HEK293T (cell line): ENCODE measurements around the gene SRRD.

Experiments used
- CTCF ChIA-PET: fragments of 350-600 bp; formaldehyde crosslinking; extraction: SDS; loops from one replicate; lab custom pipeline; 2021; ENCODE audit warnings: antibody characterized with exemption, inconsistent platforms; lab: Yijun Ruan, JAX
- POLR2A ChIA-PET: fragments of 350-600 bp; formaldehyde crosslinking; extraction: SDS; loops from one replicate; lab custom pipeline; 2020; ENCODE audit warnings: antibody characterized with exemption, inconsistent platforms; lab: Yijun Ruan, JAX
- DNase-seq: peaks from one replicate; pipeline ENCODE4 v3.0.0; 2012; ENCODE audit warnings: mixed read lengths; ENCODE audit errors: extremely low spot score
- ARNT ChIP-seq: fragments of 450-650 bp; IDR thresholded peaks from 2 replicates; pipeline ENCODE4 v1.6.1; 2017; ENCODE audit warnings: mild to moderate bottlenecking
- BHLHE40 ChIP-seq: fragments of 450-650 bp; IDR thresholded peaks from 2 replicates; pipeline ENCODE4 v1.6.1; 2016; ENCODE audit warnings: mild to moderate bottlenecking, moderate library complexity, borderline replicate concordance
- CTBP1 ChIP-seq: fragments of 450-650 bp; IDR thresholded peaks from 2 replicates; pipeline ENCODE4 v1.6.1; 2016; ENCODE audit warnings: borderline replicate concordance
- ELF4 ChIP-seq: fragments of 450-650 bp; IDR thresholded peaks from 2 replicates; pipeline ENCODE4 v1.6.1; 2017; ENCODE audit warnings: antibody characterized with exemption
- FOXA1 ChIP-seq: fragments of 450-650 bp; IDR thresholded peaks from 2 replicates; pipeline ENCODE4 v1.6.1; 2016; ENCODE audit warnings: mild to moderate bottlenecking
- FOXK2 ChIP-seq: fragments of 450-650 bp; IDR thresholded peaks from 2 replicates; pipeline ENCODE4 v1.6.1; 2016; ENCODE audit warnings: mild to moderate bottlenecking
- FOXM1 ChIP-seq: fragments of 450-650 bp; IDR thresholded peaks from 2 replicates; pipeline ENCODE4 v1.6.1; 2017; ENCODE audit warnings: mild to moderate bottlenecking, borderline replicate concordance
- HDGF ChIP-seq: fragments of 450-650 bp; IDR thresholded peaks from 2 replicates; pipeline ENCODE4 v1.6.1; 2017; ENCODE audit warnings: antibody characterized with exemption, borderline replicate concordance
- L3MBTL2 ChIP-seq: fragments of 450-650 bp; conservative IDR thresholded peaks from 2 replicates; pipeline ENCODE4 v1.6.1; 2016; ENCODE audit warnings: mild to moderate bottlenecking
- LEF1 ChIP-seq: fragments of 450-650 bp; IDR thresholded peaks from 2 replicates; pipeline ENCODE4 v1.6.1; 2017; ENCODE audit warnings: mild to moderate bottlenecking, borderline replicate concordance
- NFRKB ChIP-seq: fragments of 450-650 bp; IDR thresholded peaks from 2 replicates; pipeline ENCODE4 v1.6.1; 2016; ENCODE audit warnings: mild to moderate bottlenecking, moderate library complexity
- PKNOX1 ChIP-seq: fragments of 450-650 bp; IDR thresholded peaks from 2 replicates; pipeline ENCODE4 v1.6.1; 2016
- SP1 ChIP-seq: fragments of 450-650 bp; IDR thresholded peaks from 2 replicates; pipeline ENCODE4 v1.6.1; 2017
- SUZ12 ChIP-seq: fragments of 450-650 bp; IDR thresholded peaks from 2 replicates; pipeline ENCODE4 v1.6.1; 2016; ENCODE audit warnings: mild to moderate bottlenecking
- TARDBP ChIP-seq: fragments of 450-650 bp; IDR thresholded peaks from 2 replicates; pipeline ENCODE4 v1.6.1; 2016
- ZNF384 ChIP-seq: fragments of 450-650 bp; IDR thresholded peaks from 2 replicates; pipeline ENCODE4 v1.6.1; 2016

SRRD gene

GRCh38 chr22:26481694-26482093 is 2.0 kb upstream of the SRRD start:
- no peak for DNase-seq
- TF ChIP-seq FOXM1 = no peak
- no peak for TF ChIP-seq SP1
- TF ChIP-seq SUZ12 = no peak
- no peak for TF ChIP-seq PKNOX1
- no peak for TF ChIP-seq ZNF384
- TF ChIP-seq L3MBTL2 = no peak
- no peak for TF ChIP-seq NFRKB
- no peak for TF ChIP-seq ELF4
- no peak for TF ChIP-seq LEF1
- no peak for TF ChIP-seq FOXA1
- TF ChIP-seq BHLHE40 = no peak
- TF ChIP-seq CTBP1 = no peak
- no peak for TF ChIP-seq TARDBP
- no peak for TF ChIP-seq FOXK2
- POLR2A ChIA-PET = interaction anchor here (1.2 kb wide), 1 partner anchor 77 kb away, joined by 3 read pairs; no protein-coding TSS in a partner anchor
- CTCF ChIA-PET = no interaction called here

GRCh38 chr22:26482161-26482560 is 1.5 kb upstream of the SRRD start:
- TF ChIP-seq ZNF384 (no peak), FOXK2 (no peak)
- POLR2A ChIA-PET = interaction anchor here (0.7 to 2.0 kb wide), 3 partner anchors 10 to 106 kb away, joined by 3 to 12 read pairs (median 4); no protein-coding TSS in a partner anchor
- DNase-seq = no peak
- CTCF ChIA-PET = no interaction called here

GRCh38 chr22:26483043-26483438 is 636 bp upstream of the SRRD start:
- CTCF ChIA-PET = interaction anchor here (1.2 kb wide), 1 partner anchor 183 kb away, joined by 4 read pairs; no protein-coding TSS in a partner anchor

GRCh38 chr22:26484360-26484706 is 656 bp downstream of the SRRD start:
- DNase-seq = no peak
- ChIA-PET CTCF (no interaction called here), POLR2A (interaction anchor here (1.1 to 2.3 kb wide), 9 partner anchors 18 to 191 kb away, joined by 3 to 14 read pairs (median 6); partner anchors contain the start of gene TFIP11)
- no peak for TF ChIP-seq SUZ12
- TF ChIP-seq FOXK2 = 0 out of 2 replicates have a peak, but pooled peaks have one; percentile 50
- TF ChIP-seq L3MBTL2 = peak; percentile 54

More at GRCh38 chr22:26483043-26483438, 636 bp upstream of the SRRD start:
- POLR2A ChIA-PET = interaction anchor here (0.9 to 2.3 kb wide), 19 partner anchors 9 to 192 kb away, joined by 3 to 14 read pairs (median 4); partner anchors contain the start of gene TFIP11
- TF ChIP-seq FOXA1 (no peak), ZNF384 (no peak)
- DNase-seq = no peak

- POLR2A ChIA-PET = interaction anchor here (1.1 to 2.3 kb wide), 4 partner anchors 18 to 65 kb away, joined by 3 to 14 read pairs (median 8); partner anchors contain the start of gene TFIP11
Measured at GRCh38 chr22:26485013-26485412, 1.3 kb downstream of the SRRD start.

GRCh38 chr22:26485806-26486390 is 2.2 kb downstream of the SRRD start:
- POLR2A ChIA-PET = no interaction called here
- CTCF ChIA-PET = no interaction called here
- TF ChIP-seq PKNOX1 (no peak), SUZ12 (no peak), FOXK2 (no peak), NFRKB (no peak), FOXM1 (no peak), ZNF384 (no peak), BHLHE40 (no peak), CTBP1 (no peak), LEF1 (no peak), HDGF (no peak), FOXA1 (no peak)
- no peak for DNase-seq

More at GRCh38 chr22:26485013-26485412, 1.3 kb downstream of the SRRD start:
- TF ChIP-seq SUZ12 (no peak), L3MBTL2 (no peak), BHLHE40 (no peak), PKNOX1 (no peak), FOXK2 (no peak), ELF4 (no peak), TARDBP (no peak), HDGF (no peak), CTBP1 (no peak), LEF1 (no peak)
- no peak for DNase-seq
- CTCF ChIA-PET = no interaction called here

- TF ChIP-seq ARNT (no peak), FOXM1 (no peak), L3MBTL2 (no peak), NFRKB (no peak), TARDBP (no peak), LEF1 (no peak), FOXA1 (no peak), FOXK2 (no peak), CTBP1 (no peak), SUZ12 (no peak), ZNF384 (no peak), HDGF (no peak), SP1 (no peak)
- no peak for DNase-seq
- ChIA-PET CTCF (no interaction called here), POLR2A (no interaction called here)
Measured at GRCh38 chr22:26486394-26486793, 2.7 kb downstream of the SRRD start.
